Astrocyte of the spinal cord (primary cell): Measurements from ENCODE around the gene MLN.

ENCODE experiments used
- DNase-seq: peaks from one replicate; pipeline ENCODE4 v3.0.0; 2011; ENCODE audit warnings: low read depth, low spot score
- H3K4me3 ChIP-seq: 2 replicates; pipeline ENCODE4 v1.5.1; 2011; ENCODE audit warnings: low read depth, mild to moderate bottlenecking, low read length, moderate library complexity
- CTCF ChIP-seq: IDR thresholded peaks from 2 replicates; pipeline ENCODE4 v1.5.1; 2012; ENCODE audit warnings: low read depth, mild to moderate bottlenecking, low read length, inconsistent platforms
- in situ Hi-C: cut with HindIII; loops from 2 replicates; pipeline ENCODE4 v1.10.0; 2017; ENCODE audit warnings: low sequenced_read_pairs

The MLN gene

GRCh38 chr6:33820784-33821520, 17.1 kb upstream of the MLN start:
- in situ Hi-C loops: no loop called here
- H3K4me3 ChIP-seq: no peak overlapping the region
- TF ChIP-seq CTCF: no peak
- no peak for DNase-seq

GRCh38 chr6:33820243-33820642, 16.4 kb upstream of the MLN start:
- TF ChIP-seq CTCF: no peak
- in situ Hi-C loops: no loop called here
- H3K4me3 ChIP-seq: no peak overlapping the region
- DNase-seq: no peak

- in situ Hi-C loops: no loop called here
- TF ChIP-seq CTCF: no peak
- no peak overlapping the region for H3K4me3 ChIP-seq
- no peak for DNase-seq
Observed at GRCh38 chr6:33819021-33819420, 15.2 kb upstream of the MLN start.

GRCh38 chr6:33818293-33818692, 14.5 kb upstream of the MLN start:
- no peak overlapping the region for H3K4me3 ChIP-seq
- in situ Hi-C loops: no loop called here
- DNase-seq: no peak
- no peak for TF ChIP-seq CTCF

- TF ChIP-seq CTCF: no peak
- in situ Hi-C loops: no loop called here
- H3K4me3 ChIP-seq: no peak overlapping the region
- DNase-seq: no peak
Observed at GRCh38 chr6:33817489-33817888, 13.7 kb upstream of the MLN start.

GRCh38 chr6:33816911-33817310, 13.1 kb upstream of the MLN start:
- in situ Hi-C loops: no loop called here
- DNase-seq: no peak
- H3K4me3 ChIP-seq: no peak overlapping the region

More at GRCh38 chr6:33816911-33817310, 13.1 kb upstream of the MLN start:
- TF ChIP-seq CTCF: no peak
